H1 (cell line): ENCODE results near the gene KIF1C. TPM values are rescaled to one million over a fixed set of nuclear protein-coding genes. Genes with fewer than 3 reads are reported as not detected.

Experiments used
- CTCF ChIA-PET: fragments of 300-600 bp; sonication (Branson Sonifier 250); formaldehyde crosslinking; loops from one replicate; lab custom pipeline; 2021; ENCODE audit not compliant: partially characterized antibody; lab: Charles Lee
- POLR2A ChIA-PET: fragments of 300-600 bp; sonication (Branson Sonifier 250); formaldehyde crosslinking; loops from one replicate; lab custom pipeline; 2021; ENCODE audit warnings: inconsistent platforms; ENCODE audit not compliant: partially characterized antibody; lab: Charles Lee
- DNase-seq, 2 experiments: peaks; one replicate each; pipeline versions ENCODE4 v3.0.0 to v3.0.0-alpha.2; 2010 to 2022; ENCODE audit warnings: low spot score in 2 of 2, low read depth in 1 of 2, mixed read lengths in 1 of 2
- FAIRE-seq: peaks from 2 replicates; lab custom pipeline; 2011; peaks lifted over from hg19 to GRCh38; lab: Jason Lieb, UNC
- H2AFZ ChIP-seq: 2 replicates; pipeline ENCODE4 v1.8.1; 2012; ENCODE audit warnings: low read length, inconsistent platforms
- H2AK5ac ChIP-seq: 2 replicates; pipeline ENCODE4 v1.6.1; 2013; ENCODE audit warnings: low read depth, low read length
- H2BK120ac ChIP-seq: replicated peaks from 2 replicates; pipeline ENCODE3; 2013; ENCODE audit warnings: low read depth, low read length, inconsistent platforms
- H2BK12ac ChIP-seq: 2 replicates; pipeline ENCODE4 v1.6.1; 2013; ENCODE audit warnings: low read depth, low read length
- H2BK15ac ChIP-seq: 2 replicates; pipeline ENCODE4 v1.6.1; 2013; ENCODE audit warnings: low read length
- H2BK20ac ChIP-seq: 2 replicates; pipeline ENCODE4 v1.6.1; 2013; ENCODE audit warnings: low read length
- H2BK5ac ChIP-seq: 2 replicates; pipeline ENCODE4 v1.6.1; 2013; ENCODE audit warnings: low read depth, low read length
- H3K14ac ChIP-seq: 2 replicates; pipeline ENCODE4 v1.6.1; 2013; ENCODE audit warnings: inconsistent platforms; ENCODE audit not compliant: insufficient read length
- H3K18ac ChIP-seq: 2 replicates; pipeline ENCODE4 v1.6.1; 2013; ENCODE audit warnings: low read length; ENCODE audit errors: extremely low read depth
- H3K23ac ChIP-seq: 2 replicates; pipeline ENCODE4 v1.6.1; 2013; ENCODE audit warnings: inconsistent platforms; ENCODE audit not compliant: insufficient read length
- H3K23me2 ChIP-seq: 2 replicates; pipeline ENCODE4 v1.6.1; 2013; ENCODE audit warnings: low read depth, low read length
- H3K27ac ChIP-seq: 2 replicates; pipeline ENCODE4 v1.6.1; 2011; ENCODE audit warnings: low read depth, low read length, inconsistent platforms
- H3K27me3 ChIP-seq, 4 experiments: replicated peaks in 1 of 4; 1 replicate in 1 of 4; 2 replicates in 3 of 4; pipeline versions ENCODE4 v1.6.1 to v1.8.1; 2011 to 2013; ENCODE audit warnings: low read length in 3 of 4, mild to moderate bottlenecking in 3 of 4, inconsistent platforms in 2 of 4, mixed read lengths in 2 of 4, moderate library complexity in 1 of 4; ENCODE audit not compliant: control insufficient read depth in 3 of 4, insufficient read depth in 3 of 4; ENCODE audit errors: extremely low read depth in 1 of 4
- H3K36me3 ChIP-seq, 4 experiments: 2 replicates each; pipeline versions ENCODE4 v1.6.1 to v1.8.1; 2011 to 2013; ENCODE audit warnings: mild to moderate bottlenecking in 4 of 4, low read length in 3 of 4, moderate library complexity in 2 of 4, control low read depth in 1 of 4, inconsistent platforms in 1 of 4; ENCODE audit not compliant: insufficient read depth in 4 of 4, control insufficient read depth in 2 of 4
- H3K4ac ChIP-seq: replicated peaks from 2 replicates; pipeline ENCODE3; 2013; ENCODE audit warnings: low read length, low read depth, mixed read lengths, inconsistent platforms; ENCODE audit not compliant: insufficient read length
- H3K4me1 ChIP-seq, 4 experiments: replicated peaks in 1 of 4; 1 replicate in 1 of 4; 2 replicates in 3 of 4; pipeline versions ENCODE4 v1.6.1 to v1.8.1; 2011 to 2013; ENCODE audit warnings: low read length in 3 of 4, inconsistent platforms in 2 of 4, mixed read lengths in 1 of 4; ENCODE audit not compliant: insufficient read depth in 4 of 4, control insufficient read depth in 3 of 4
- H3K4me2 ChIP-seq, 2 experiments: 2 replicates each; pipeline versions ENCODE4 v1.6.1 to v1.8.1; 2011 to 2013; ENCODE audit warnings: low read depth in 2 of 2, low read length in 2 of 2, control low read depth in 1 of 2, inconsistent platforms in 1 of 2, mild to moderate bottlenecking in 1 of 2; ENCODE audit not compliant: insufficient read depth in 1 of 2
- H3K4me3 ChIP-seq, 4 experiments: fragments of 200-600, 300-600 bp in 1 of 4; sonication (generic), shearing (Covaris generic), sonication (Bioruptor Twin) in 1 of 4; 2 replicates each; pipeline versions ENCODE4 v1.5.1 to v1.8.1; 2011 to 2016; ENCODE audit warnings: low read length in 4 of 4, low read depth in 3 of 4, control low read depth in 2 of 4, inconsistent platforms in 2 of 4, mild to moderate bottlenecking in 2 of 4, mixed read lengths in 1 of 4, moderate library complexity in 1 of 4; ENCODE audit not compliant: insufficient read depth in 2 of 4; ENCODE audit errors: extremely low read depth in 1 of 4
- H3K56ac ChIP-seq: replicated peaks from 2 replicates; pipeline ENCODE3; 2013; ENCODE audit warnings: low read depth, mild to moderate bottlenecking, mixed read lengths, low read length, inconsistent platforms; ENCODE audit not compliant: insufficient read length
- H3K79me1 ChIP-seq: 2 replicates; pipeline ENCODE4 v1.6.1; 2013; ENCODE audit warnings: low read depth, low read length, control low read depth
- H3K79me2 ChIP-seq, 2 experiments: 2 replicates each; pipeline versions ENCODE4 v1.6.1 to v1.8.1; 2012 to 2013; ENCODE audit warnings: low read length in 2 of 2, mild to moderate bottlenecking in 2 of 2, inconsistent platforms in 1 of 2; ENCODE audit not compliant: insufficient read depth in 2 of 2, control insufficient read depth in 1 of 2
- H3K9ac ChIP-seq, 4 experiments: replicated peaks in 1 of 4; 1 replicate in 1 of 4; 2 replicates in 3 of 4; pipeline versions ENCODE4 v1.6.1 to v1.8.1; 2011 to 2013; ENCODE audit warnings: low read depth in 3 of 4, low read length in 3 of 4, control low read depth in 2 of 4, mild to moderate bottlenecking in 2 of 4, moderate library complexity in 2 of 4, inconsistent platforms in 1 of 4; ENCODE audit errors: extremely low read depth in 1 of 4
- H3K9me3 ChIP-seq, 2 experiments: 2 replicates each; pipeline versions ENCODE4 v1.6.1 to v1.8.1; 2012 to 2013; ENCODE audit warnings: mild to moderate bottlenecking in 2 of 2, moderate library complexity in 2 of 2, control low read depth in 1 of 2, inconsistent platforms in 1 of 2, low read depth in 1 of 2, low read length in 1 of 2, mixed read lengths in 1 of 2; ENCODE audit not compliant: insufficient read depth in 2 of 2
- H4K20me1 ChIP-seq, 2 experiments: replicated peaks in 1 of 2; 2 replicates each; pipeline versions ENCODE3 to v1.8.1; 2011 to 2013; ENCODE audit warnings: inconsistent platforms in 2 of 2, low read length in 2 of 2, mild to moderate bottlenecking in 1 of 2; ENCODE audit not compliant: insufficient read depth in 2 of 2, control insufficient read depth in 1 of 2
- H4K5ac ChIP-seq: 2 replicates; pipeline ENCODE4 v1.6.1; 2013; ENCODE audit warnings: low read length, low read depth, mixed read lengths, inconsistent platforms; ENCODE audit not compliant: insufficient read length
- H4K8ac ChIP-seq: 2 replicates; pipeline ENCODE4 v1.8.0; 2013; ENCODE audit warnings: mild to moderate bottlenecking, moderate library complexity, low read length, inconsistent platforms; ENCODE audit not compliant: insufficient read depth; ENCODE audit errors: extremely low read depth
- H4K91ac ChIP-seq: replicated peaks from 2 replicates; pipeline ENCODE3; 2013; ENCODE audit warnings: low read length, mixed read lengths, inconsistent platforms; ENCODE audit not compliant: insufficient read length
- CBX5 ChIP-seq: fragments of 300-800, 300-1000 bp; sonication (generic); IDR thresholded peaks from 2 replicates; pipeline ENCODE4 v1.7.1; 2016; ENCODE audit warnings: antibody characterized with exemption, low read length, low read depth
- CEBPB ChIP-seq: IDR thresholded peaks from 2 replicates; pipeline ENCODE4 v1.6.1; 2012; ENCODE audit warnings: low read depth, low read length
- JUN ChIP-seq: IDR thresholded peaks from 2 replicates; pipeline ENCODE4 v1.6.1; 2011; ENCODE audit warnings: low read depth, mild to moderate bottlenecking, improper control_type of control experiment, low read length
- JUND ChIP-seq: IDR thresholded peaks from 2 replicates; pipeline ENCODE4 v1.6.1; 2011; ENCODE audit warnings: mild to moderate bottlenecking, improper control_type of control experiment, low read length
- MAX ChIP-seq: IDR thresholded peaks from 2 replicates; pipeline ENCODE4 v1.6.1; 2012; ENCODE audit warnings: inconsistent platforms
- RBBP5 ChIP-seq: IDR thresholded peaks from 2 replicates; pipeline ENCODE4 v1.7.1; 2012; ENCODE audit warnings: low read depth, mild to moderate bottlenecking, inconsistent platforms, low read length, moderate library complexity, borderline replicate concordance
- SP2 ChIP-seq: IDR thresholded peaks from 2 replicates; pipeline ENCODE4 v1.6.1; 2012; ENCODE audit warnings: mild to moderate bottlenecking, low read length, inconsistent platforms
- TAF1 ChIP-seq: IDR thresholded peaks from 2 replicates; pipeline ENCODE4 v1.6.1; 2011; ENCODE audit warnings: mild to moderate bottlenecking, low read depth, low read length
- WGBS, 2 experiments: shearing (Covaris generic) in 1 of 2; methylation state at CpG; one replicate each; pipeline versions ENCODE4 v1.1.6 to v1.1.7; 2013 to 2015; ENCODE audit warnings: low lambda C conversion rate in 2 of 2, mixed read lengths in 2 of 2, inconsistent platforms in 1 of 2, low coverage in 1 of 2, missing lambda C conversion rate in 1 of 2; ENCODE audit not compliant: insufficient replicate concordance in 2 of 2, insufficient coverage in 1 of 2, insufficient read length in 1 of 2; ENCODE audit errors: extremely low coverage in 1 of 2, missing lambda C conversion rate in 1 of 2; 5-methylcytosine and 5-hydroxymethylcytosine counted together
- polyA plus RNA-seq, 7 experiments: library from polyadenylated mRNA; depleted of rRNA in 3 of 7; stranded (reverse) in 5 of 7; unstranded in 2 of 7; fragments of >200 nt in 5 of 7; fragments of 200-250 nt in 2 of 7; gene quantifications; 1 replicate in 5 of 7; 2 replicates in 1 of 7; 4 replicates in 1 of 7; pipeline versions ENCODE4 v1.2.1 to v1.2.3, GENCODE V29; 2011 to 2013; ENCODE audit warnings: missing spikeins in 2 of 7, mixed read lengths in 2 of 7
- total RNA-seq: library from RNA; stranded (reverse); fragmentation: NEBNext Ultra II Directional; extraction: Animal tissue kit (Norgen Biotek cat#: 25700); gene quantifications from 2 replicates; pipeline ENCODE4 v1.2.1, GENCODE V29; 2021

KIF1C gene
- total and polyA plus RNA-seq, 2 of the 8 experiments (the other 6 are each of a cell fraction or from before 2014, with no cell fraction given): 14.3 to 114 TPM

- no peak for FAIRE-seq
- WGBS, 2 experiments: 86% methylated on average over 18 of the region's 20 CpGs; no CpG with 5 or more reads in 1 of the 2 experiments
- TF ChIP-seq CEBPB: no peak
- TF ChIP-seq JUND: no peak
- no peak for TF ChIP-seq TAF1
- TF ChIP-seq SP2: no peak
- TF ChIP-seq MAX: no peak
- TF ChIP-seq JUN: no peak
- TF ChIP-seq CBX5: no peak
- TF ChIP-seq RBBP5: no peak
Measured at GRCh38 chr17:5020502-5021023, 22.8 kb downstream of the KIF1C start.

More at GRCh38 chr17:5020502-5021023, 22.8 kb downstream of the KIF1C start:
- Histone ChIP-seq H4K20me1 (peaks cover 0 to 5% of the 10 kb centered on the region in 2 experiments), H3K9ac (no peak overlapping the region), H4K8ac (no peak overlapping the region), H3K4ac (no peak overlapping the region), H3K4me1 (no peaks in the 10 kb centered on the region), H3K9me3 (no peaks in the 10 kb centered on the region), H3K27ac (no peak overlapping the region), H2BK15ac (no peak overlapping the region), H3K79me1 (no peaks in the 10 kb centered on the region), H3K56ac (no peak overlapping the region), H4K91ac (no peak overlapping the region), H2BK12ac (no peak overlapping the region), H3K4me3 (no peak overlapping the region), H3K27me3 (no peaks in the 10 kb centered on the region), H3K23ac (no peak overlapping the region), H3K4me2 (no peak overlapping the region), H2AK5ac (no peak overlapping the region), H3K23me2 (no peaks in the 10 kb centered on the region), H3K14ac (no peak overlapping the region), H4K5ac (no peak overlapping the region), H2BK5ac (no peak overlapping the region), H2BK120ac (no peak overlapping the region), H3K79me2 (no peaks in the 10 kb centered on the region), H3K18ac (no peak overlapping the region), H2AFZ (no peak overlapping the region), H2BK20ac (no peak overlapping the region), H3K36me3 (peaks cover 10 to 47% (median 29%) of the 10 kb centered on the region in 4 experiments)
- ChIA-PET POLR2A (interaction anchor here (0.9 to 2.1 kb wide), 4 partner anchors 14 to 84 kb away, joined by 3 to 8 read pairs (median 4); no protein-coding TSS in a partner anchor), CTCF (interaction anchor here (1.2 to 5.4 kb wide), 4 partner anchors 10 to 43 kb away, joined by 3 to 21 read pairs (median 12); no protein-coding TSS in a partner anchor)
- no peak for DNase-seq
